ENCODE data around the gene CCNF.

Gene CCNF

GRCh38 chr16:2470234-2470601, 41.0 kb downstream of the CCNF start:
- H3K9me3 ChIP-seq (ENCODE audit: control insufficient read depth, insufficient read depth, low read length): no peaks in the 10 kb centered on the region
- peaks cover 16% of the 10 kb centered on the region for H3K27me3 ChIP-seq (ENCODE audit: control insufficient read depth, insufficient read depth, low read length)
- no peak overlapping the region for H3K9ac ChIP-seq (ENCODE audit: low read depth, low read length)
- peaks cover 6% of the 10 kb centered on the region for H3K36me3 ChIP-seq (ENCODE audit: control insufficient read depth, insufficient read depth, low read length)
- H3K4me3 ChIP-seq (ENCODE audit: low read depth, low read length): no peak overlapping the region
- peaks cover 11% of the 10 kb centered on the region for H3K4me1 ChIP-seq (ENCODE audit: control insufficient read depth, insufficient read depth, low read length)

GRCh38 chr16:2470603-2471015, 41.4 kb downstream of the CCNF start:
- H3K27me3 ChIP-seq (ENCODE audit: control insufficient read depth, insufficient read depth, low read length): peaks cover 16% of the 10 kb centered on the region
- no peaks in the 10 kb centered on the region for H3K9me3 ChIP-seq (ENCODE audit: control insufficient read depth, insufficient read depth, low read length)
- H3K4me1 ChIP-seq (ENCODE audit: control insufficient read depth, insufficient read depth, low read length): peaks cover 11% of the 10 kb centered on the region
- H3K9ac ChIP-seq (ENCODE audit: low read depth, low read length): no peak overlapping the region
- H3K4me3 ChIP-seq (ENCODE audit: low read depth, low read length): peak overlapping the region; percentile 26
- peaks cover 4% of the 10 kb centered on the region for H3K36me3 ChIP-seq (ENCODE audit: control insufficient read depth, insufficient read depth, low read length)

GRCh38 chr16:2471016-2471652, 41.9 kb downstream of the CCNF start, which contains the start of gene NTN3:
NTN3 (plus strand) TSS chr16:2471297; CDS start chr16:2471702, 405 bp downstream.
- H3K9ac ChIP-seq (ENCODE audit: low read depth, low read length): no peak within 1 kb of the TSS
- H3K4me1 ChIP-seq (ENCODE audit: control insufficient read depth, insufficient read depth, low read length): peaks cover 13% of the 10 kb centered on the region
- H3K4me3 ChIP-seq (ENCODE audit: low read depth, low read length): peak within 1 kb of the TSS; percentile 26
- H3K27me3 ChIP-seq (ENCODE audit: control insufficient read depth, insufficient read depth, low read length): peaks cover 16% of the 10 kb centered on the region
- no peaks in the 10 kb centered on the region for H3K36me3 ChIP-seq (ENCODE audit: control insufficient read depth, insufficient read depth, low read length)
- no peaks in the 10 kb centered on the region for H3K9me3 ChIP-seq (ENCODE audit: control insufficient read depth, insufficient read depth, low read length)

GRCh38 chr16:2471653-2472487, 42.6 kb downstream of the CCNF start:
- Histone ChIP-seq H3K4me1 (ENCODE audit: control insufficient read depth, insufficient read depth, low read length) (peaks cover 13% of the 10 kb centered on the region), H3K9ac (ENCODE audit: low read depth, low read length) (no peak overlapping the region), H3K36me3 (ENCODE audit: control insufficient read depth, insufficient read depth, low read length) (no peaks in the 10 kb centered on the region), H3K27me3 (ENCODE audit: control insufficient read depth, insufficient read depth, low read length) (peaks cover 16% of the 10 kb centered on the region), H3K9me3 (ENCODE audit: control insufficient read depth, insufficient read depth, low read length) (no peaks in the 10 kb centered on the region), H3K4me3 (ENCODE audit: low read depth, low read length) (peak overlapping the region; percentile 18)

DNA sequence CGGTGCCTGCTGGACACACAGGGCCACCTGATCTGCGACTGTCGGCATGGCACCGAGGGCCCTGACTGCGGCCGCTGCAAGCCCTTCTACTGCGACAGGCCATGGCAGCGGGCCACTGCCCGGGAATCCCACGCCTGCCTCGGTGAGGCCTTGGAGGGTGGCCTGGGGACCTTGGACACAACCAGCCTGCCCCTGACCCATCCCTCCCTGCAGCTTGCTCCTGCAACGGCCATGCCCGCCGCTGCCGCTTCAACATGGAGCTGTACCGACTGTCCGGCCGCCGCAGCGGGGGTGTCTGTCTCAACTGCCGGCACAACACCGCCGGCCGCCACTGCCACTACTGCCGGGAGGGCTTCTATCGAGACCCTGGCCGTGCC, 43.2 kb downstream of the CCNF start:
- no peak overlapping the region for H3K4me3 ChIP-seq (ENCODE audit: low read depth, low read length)
- peaks cover 16% of the 10 kb centered on the region for H3K27me3 ChIP-seq (ENCODE audit: control insufficient read depth, insufficient read depth, low read length)
- H3K9ac ChIP-seq (ENCODE audit: low read depth, low read length): no peak overlapping the region
- peaks cover 12% of the 10 kb centered on the region for H3K4me1 ChIP-seq (ENCODE audit: control insufficient read depth, insufficient read depth, low read length)
- no peaks in the 10 kb centered on the region for H3K36me3 ChIP-seq (ENCODE audit: control insufficient read depth, insufficient read depth, low read length)
- no peaks in the 10 kb centered on the region for H3K9me3 ChIP-seq (ENCODE audit: control insufficient read depth, insufficient read depth, low read length)

DNA sequence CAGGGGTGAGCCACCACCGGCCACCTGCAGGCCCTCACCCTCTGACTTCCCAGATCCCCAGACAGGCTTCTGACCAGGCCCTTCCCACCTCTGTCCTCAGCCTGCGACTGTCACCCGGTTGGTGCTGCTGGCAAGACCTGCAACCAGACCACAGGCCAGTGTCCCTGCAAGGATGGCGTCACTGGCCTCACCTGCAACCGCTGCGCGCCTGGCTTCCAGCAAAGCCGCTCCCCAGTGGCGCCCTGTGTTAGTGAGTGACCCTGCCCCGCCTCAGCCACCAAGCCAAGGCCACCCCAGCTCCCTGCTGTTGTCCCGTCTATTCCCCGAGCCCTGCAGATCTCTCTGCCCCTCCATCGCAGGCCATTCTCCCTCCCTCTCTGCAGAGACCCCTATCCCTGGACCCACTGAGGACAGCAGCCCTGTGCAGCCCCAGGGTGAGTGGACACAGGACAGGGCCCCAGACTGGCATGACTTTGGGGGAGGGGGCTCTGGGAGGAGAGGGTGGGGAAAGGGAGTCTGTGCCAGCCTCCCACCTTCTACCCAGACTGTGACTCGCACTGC, 43.7 kb downstream of the CCNF start:
- H3K4me3 ChIP-seq (ENCODE audit: low read depth, low read length): peak overlapping the region; percentile 45
- peaks cover 16% of the 10 kb centered on the region for H3K27me3 ChIP-seq (ENCODE audit: control insufficient read depth, insufficient read depth, low read length)
- no peak overlapping the region for H3K9ac ChIP-seq (ENCODE audit: low read depth, low read length)
- H3K9me3 ChIP-seq (ENCODE audit: control insufficient read depth, insufficient read depth, low read length): no peaks in the 10 kb centered on the region
- H3K36me3 ChIP-seq (ENCODE audit: control insufficient read depth, insufficient read depth, low read length): no peaks in the 10 kb centered on the region
- peaks cover 12% of the 10 kb centered on the region for H3K4me1 ChIP-seq (ENCODE audit: control insufficient read depth, insufficient read depth, low read length)

DNA sequence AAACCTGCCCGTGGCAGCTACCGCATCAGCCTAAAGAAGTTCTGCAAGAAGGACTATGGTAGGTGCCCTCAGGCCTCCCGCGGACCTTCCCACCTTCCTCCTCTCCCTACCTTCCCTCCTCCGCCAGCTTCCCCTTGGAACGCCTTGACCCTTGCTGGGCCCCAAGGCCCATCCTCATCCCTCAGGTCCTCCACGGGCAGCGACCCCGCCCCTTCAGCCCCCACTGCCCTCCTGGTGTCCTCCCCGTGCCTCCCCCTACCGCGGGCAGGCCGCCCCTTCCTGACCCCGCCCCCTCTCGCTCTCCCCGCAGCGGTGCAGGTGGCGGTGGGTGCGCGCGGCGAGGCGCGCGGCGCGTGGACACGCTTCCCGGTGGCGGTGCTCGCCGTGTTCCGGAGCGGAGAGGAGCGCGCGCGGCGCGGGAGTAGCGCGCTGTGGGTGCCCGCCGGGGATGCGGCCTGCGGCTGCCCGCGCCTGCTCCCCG, 44.2 kb downstream of the CCNF start:
- Histone ChIP-seq H3K4me3 (ENCODE audit: low read depth, low read length) (peak overlapping the region; percentile 45), H3K9ac (ENCODE audit: low read depth, low read length) (no peak overlapping the region), H3K27me3 (ENCODE audit: control insufficient read depth, insufficient read depth, low read length) (peaks cover 16% of the 10 kb centered on the region), H3K4me1 (ENCODE audit: control insufficient read depth, insufficient read depth, low read length) (peaks cover 12% of the 10 kb centered on the region), H3K36me3 (ENCODE audit: control insufficient read depth, insufficient read depth, low read length) (no peaks in the 10 kb centered on the region), H3K9me3 (ENCODE audit: control insufficient read depth, insufficient read depth, low read length) (no peaks in the 10 kb centered on the region)

DNA sequence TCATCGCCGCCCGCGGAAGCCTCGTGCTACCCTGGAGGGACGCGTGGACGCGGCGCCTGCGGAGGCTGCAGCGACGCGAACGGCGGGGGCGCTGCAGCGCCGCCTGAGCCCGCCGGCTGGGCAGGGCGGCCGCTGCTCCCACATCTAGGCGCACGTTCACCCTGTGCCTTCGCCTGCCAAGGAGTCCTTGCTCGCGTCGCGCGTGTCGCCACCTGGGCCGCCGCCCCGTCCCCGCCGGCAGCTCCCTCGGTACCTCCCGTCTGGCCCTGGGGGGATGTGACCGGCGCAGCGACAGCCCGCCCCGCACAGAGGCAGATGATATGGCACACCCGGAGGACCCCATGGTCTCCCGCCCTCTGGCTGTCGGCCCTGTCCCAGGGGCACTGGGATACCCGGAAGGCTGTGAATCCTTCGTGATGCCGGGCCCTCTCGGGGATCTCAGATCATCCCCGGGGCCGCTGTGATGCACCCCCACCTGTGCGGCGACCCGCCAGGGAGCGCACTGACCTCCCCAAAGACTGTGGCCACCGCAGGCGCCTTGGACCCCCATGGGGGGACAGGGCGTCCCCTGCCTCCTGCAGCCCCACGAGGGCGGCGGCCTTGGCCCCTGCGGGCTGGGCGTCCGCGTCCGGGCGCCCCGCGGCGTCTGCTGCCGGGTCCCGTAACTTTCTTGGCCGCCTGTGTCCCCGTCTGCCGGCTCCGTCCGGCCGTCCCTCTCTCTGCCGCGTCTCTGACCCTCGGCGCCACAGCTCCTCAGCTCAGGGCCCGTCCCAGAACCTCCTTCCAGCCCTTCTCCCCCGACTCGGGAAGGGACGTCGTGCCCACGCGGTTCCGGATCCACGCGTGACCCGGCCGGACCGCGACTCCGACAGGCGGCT, 45.0 kb downstream of the CCNF start:
- no peaks in the 10 kb centered on the region for H3K36me3 ChIP-seq (ENCODE audit: control insufficient read depth, insufficient read depth, low read length)
- no peaks in the 10 kb centered on the region for H3K9me3 ChIP-seq (ENCODE audit: control insufficient read depth, insufficient read depth, low read length)
- H3K4me1 ChIP-seq (ENCODE audit: control insufficient read depth, insufficient read depth, low read length): peaks cover 8% of the 10 kb centered on the region
- peak overlapping the region; percentile 70 for H3K4me3 ChIP-seq (ENCODE audit: low read depth, low read length)
- peak overlapping the region; percentile 60 for H3K9ac ChIP-seq (ENCODE audit: low read depth, low read length)
- H3K27me3 ChIP-seq (ENCODE audit: control insufficient read depth, insufficient read depth, low read length): peaks cover 16% of the 10 kb centered on the region

- Histone ChIP-seq H3K36me3 (ENCODE audit: control insufficient read depth, insufficient read depth, low read length) (no peaks in the 10 kb centered on the region), H3K9ac (ENCODE audit: low read depth, low read length) (peak within 1 kb of the TSS; percentile 60), H3K4me3 (ENCODE audit: low read depth, low read length) (peak within 1 kb of the TSS; percentile 70), H3K4me1 (ENCODE audit: control insufficient read depth, insufficient read depth, low read length) (peaks cover 4% of the 10 kb centered on the region), H3K27me3 (ENCODE audit: control insufficient read depth, insufficient read depth, low read length) (peaks cover 11% of the 10 kb centered on the region), H3K9me3 (ENCODE audit: control insufficient read depth, insufficient read depth, low read length) (no peaks in the 10 kb centered on the region)
These were observed 45.7 kb downstream of the CCNF start, which contains the start of gene TBC1D24 for GRCh38 chr16:2474877-2475412. TBC1D24 (plus strand) TSS chr16:2475127; CDS start chr16:2496149, 21,022 bp downstream.

GRCh38 chr16:2475413-2476344, 46.4 kb downstream of the CCNF start:
- Histone ChIP-seq H3K4me3 (ENCODE audit: low read depth, low read length) (peak overlapping the region; percentile 59), H3K9me3 (ENCODE audit: control insufficient read depth, insufficient read depth, low read length) (no peaks in the 10 kb centered on the region), H3K9ac (ENCODE audit: low read depth, low read length) (no peak overlapping the region), H3K27me3 (ENCODE audit: control insufficient read depth, insufficient read depth, low read length) (peaks cover 9% of the 10 kb centered on the region), H3K4me1 (ENCODE audit: control insufficient read depth, insufficient read depth, low read length) (peaks cover 2% of the 10 kb centered on the region), H3K36me3 (ENCODE audit: control insufficient read depth, insufficient read depth, low read length) (no peaks in the 10 kb centered on the region)

All from iPS-15b (cell line).